HL-60 (cell line): ENCODE data around the gene PECR.

Source experiments
- DNase-seq, 2 experiments: peaks; one replicate each; pipeline ENCODE4 v3.0.0-alpha.2; 2010 to 2020; ENCODE audit warnings: low read depth in 1 of 2, low spot score in 1 of 2
- H3K27ac ChIP-seq: fragments of 250-450 bp; sonication (Bioruptor Pico); replicated peaks from 2 replicates; pipeline ENCODE4 v1.5.1; 2020; ENCODE audit warnings: mild to moderate bottlenecking, moderate library complexity
- H3K27me3 ChIP-seq: fragments of 250-450 bp; sonication (Bioruptor Pico); 2 replicates; pipeline ENCODE4 v1.5.1; 2021; ENCODE audit warnings: mild to moderate bottlenecking, moderate library complexity; ENCODE audit not compliant: insufficient read depth, poor library complexity, severe bottlenecking
- H3K4me3 ChIP-seq: replicated peaks from 2 replicates; pipeline ENCODE4 v1.5.1; 2011; ENCODE audit warnings: mild to moderate bottlenecking, control low read depth, low read length; ENCODE audit not compliant: insufficient read depth
- CTCF ChIP-seq: IDR thresholded peaks from one replicate; pipeline ENCODE4 v1.5.1; 2011; ENCODE audit warnings: low read length, control low read depth, inconsistent platforms; ENCODE audit not compliant: insufficient read depth
- GABPA ChIP-seq: IDR thresholded peaks from 2 replicates; pipeline ENCODE4 v1.6.1; 2012; ENCODE audit warnings: low read depth
- POLR2AphosphoS5 ChIP-seq: IDR thresholded peaks from 2 replicates; pipeline ENCODE4 v1.6.1; 2012; ENCODE audit warnings: low read depth
- REST ChIP-seq: IDR thresholded peaks from 2 replicates; pipeline ENCODE4 v1.6.1; 2012; ENCODE audit warnings: low read depth; ENCODE audit not compliant: insufficient replicate concordance
- SPI1 ChIP-seq: IDR thresholded peaks from 2 replicates; pipeline ENCODE4 v1.6.1; 2012; ENCODE audit warnings: low read depth, mild to moderate bottlenecking, borderline replicate concordance

Gene PECR

GRCh38 chr2:216121255-216121654, 39.6 kb upstream of the PECR start:
- no peak overlapping the region for H3K4me3 ChIP-seq
- H3K27me3 ChIP-seq = no peaks in the 10 kb centered on the region
- no peak overlapping the region for H3K27ac ChIP-seq
- TF ChIP-seq POLR2AphosphoS5 (no peak), GABPA (no peak), SPI1 (no peak), REST (no peak), CTCF (no peak)
- DNase-seq = no peak

- DNase-seq = no peak
- TF ChIP-seq POLR2AphosphoS5 = no peak
- no peak for TF ChIP-seq REST
- no peak for TF ChIP-seq GABPA
- TF ChIP-seq CTCF = no peak
- TF ChIP-seq SPI1 = no peak
- no peak overlapping the region for H3K4me3 ChIP-seq
- H3K27me3 ChIP-seq = no peaks in the 10 kb centered on the region
- H3K27ac ChIP-seq = no peak overlapping the region
Measured at GRCh38 chr2:216119986-216120385, 38.4 kb upstream of the PECR start.

GRCh38 chr2:216119146-216119545, 37.5 kb upstream of the PECR start:
- TF ChIP-seq SPI1 = no peak
- no peak for TF ChIP-seq GABPA
- TF ChIP-seq POLR2AphosphoS5 = no peak
- no peak for TF ChIP-seq CTCF
- TF ChIP-seq REST = no peak
- DNase-seq = no peak
- H3K4me3 ChIP-seq = no peak overlapping the region
- no peak overlapping the region for H3K27ac ChIP-seq
- no peaks in the 10 kb centered on the region for H3K27me3 ChIP-seq
